Muscle layer of colon (tissue), 2 donors: ENCODE data around the gene WLS.

Source experiments
- H3K27ac ChIP-seq: one replicate; pipeline ENCODE4 v1.7.0; 2013; ENCODE audit warnings: low read depth, mild to moderate bottlenecking, low read length, moderate library complexity
- H3K27me3 ChIP-seq, 2 donors: one replicate each; pipeline ENCODE4 v1.7.0; 2013; ENCODE audit warnings: low read length in 2 of 2, mild to moderate bottlenecking in 2 of 2; ENCODE audit not compliant: insufficient read depth in 2 of 2, control insufficient read depth in 1 of 2
- H3K36me3 ChIP-seq: one replicate; pipeline ENCODE4 v1.7.0; 2013; ENCODE audit warnings: mild to moderate bottlenecking, low read length; ENCODE audit not compliant: insufficient read depth
- H3K4me1 ChIP-seq: one replicate; pipeline ENCODE4 v1.7.0; 2013; ENCODE audit warnings: mild to moderate bottlenecking, low read length; ENCODE audit not compliant: insufficient read depth
- H3K4me3 ChIP-seq, 2 donors: one replicate each; pipeline ENCODE4 v1.7.0; 2013; ENCODE audit warnings: low read length in 2 of 2, low read depth in 1 of 2, mild to moderate bottlenecking in 1 of 2, moderate library complexity in 1 of 2
- H3K9ac ChIP-seq: one replicate; pipeline ENCODE4 v1.7.0; 2013; ENCODE audit warnings: low read length
- H3K9me3 ChIP-seq: one replicate; pipeline ENCODE4 v1.7.0; 2013; ENCODE audit warnings: mild to moderate bottlenecking, low read length
- donor health status: abdominal sarcoma.
- donor health status: Adenocarcinoma of cecum.

WLS gene

GRCh38 chr1:68225781-68226180, 6.5 kb downstream of the WLS start:
- H3K4me3 ChIP-seq = no peak overlapping the region
- H3K4me1 ChIP-seq = peaks cover 66% of the 10 kb centered on the region
- H3K9me3 ChIP-seq = no peaks in the 10 kb centered on the region
- H3K36me3 ChIP-seq = peaks cover 4% of the 10 kb centered on the region
- no peaks in the 10 kb centered on the region for H3K27me3 ChIP-seq
- H3K27ac ChIP-seq = no peak overlapping the region
- no peak overlapping the region for H3K9ac ChIP-seq

DNA sequence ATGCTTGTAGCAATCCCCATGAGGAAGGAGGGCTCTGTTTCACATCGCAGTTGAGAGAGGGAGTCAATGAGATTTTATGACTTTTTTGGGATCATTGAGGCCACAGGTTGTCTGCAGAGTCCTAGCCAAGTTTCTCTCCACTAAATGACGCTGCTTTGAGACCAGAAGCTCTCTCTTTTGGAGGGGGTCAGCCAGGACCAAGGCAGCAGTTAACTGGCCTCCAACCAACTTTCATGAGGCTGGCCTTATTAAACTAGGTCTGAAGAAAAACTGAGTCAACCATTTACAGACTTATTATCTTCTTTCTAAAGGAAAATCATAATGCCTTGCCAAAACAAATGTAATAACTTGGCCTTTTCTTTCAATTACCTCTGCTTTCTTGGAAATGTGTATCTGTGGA, 8.6 kb downstream of the WLS start:
- no peaks in the 10 kb centered on the region for H3K9me3 ChIP-seq
- H3K9ac ChIP-seq = no peak overlapping the region
- peaks cover 4% of the 10 kb centered on the region for H3K36me3 ChIP-seq
- no peaks in the 10 kb centered on the region for H3K27me3 ChIP-seq
- no peak overlapping the region for H3K4me3 ChIP-seq
- H3K27ac ChIP-seq = no peak overlapping the region
- H3K4me1 ChIP-seq = peaks cover 55% of the 10 kb centered on the region

- Histone ChIP-seq H3K9ac (no peak overlapping the region), H3K27ac (peak overlapping the region; percentile 27), H3K36me3 (no peaks in the 10 kb centered on the region), H3K4me3 (no peak overlapping the region), H3K9me3 (no peaks in the 10 kb centered on the region), H3K4me1 (peaks cover 55% of the 10 kb centered on the region), H3K27me3 (no peaks in the 10 kb centered on the region)
Observed at GRCh38 chr1:68221980-68222373, 10.3 kb downstream of the WLS start.

GRCh38 chr1:68221001-68221979, 11.0 kb downstream of the WLS start:
- no peaks in the 10 kb centered on the region for H3K9me3 ChIP-seq
- no peaks in the 10 kb centered on the region for H3K36me3 ChIP-seq
- H3K27ac ChIP-seq = peak overlapping the region; percentile 27
- H3K4me1 ChIP-seq = peaks cover 62% of the 10 kb centered on the region
- no peak overlapping the region for H3K9ac ChIP-seq
- H3K27me3 ChIP-seq = no peaks in the 10 kb centered on the region
- no peak overlapping the region for H3K4me3 ChIP-seq

- Histone ChIP-seq H3K4me3 (no peak overlapping the region), H3K36me3 (no peaks in the 10 kb centered on the region), H3K27ac (no peak overlapping the region), H3K9me3 (no peaks in the 10 kb centered on the region), H3K27me3 (no peaks in the 10 kb centered on the region), H3K9ac (no peak overlapping the region), H3K4me1 (peaks cover 70% of the 10 kb centered on the region)
Observed at GRCh38 chr1:68220420-68220819, 11.9 kb downstream of the WLS start.

DNA sequence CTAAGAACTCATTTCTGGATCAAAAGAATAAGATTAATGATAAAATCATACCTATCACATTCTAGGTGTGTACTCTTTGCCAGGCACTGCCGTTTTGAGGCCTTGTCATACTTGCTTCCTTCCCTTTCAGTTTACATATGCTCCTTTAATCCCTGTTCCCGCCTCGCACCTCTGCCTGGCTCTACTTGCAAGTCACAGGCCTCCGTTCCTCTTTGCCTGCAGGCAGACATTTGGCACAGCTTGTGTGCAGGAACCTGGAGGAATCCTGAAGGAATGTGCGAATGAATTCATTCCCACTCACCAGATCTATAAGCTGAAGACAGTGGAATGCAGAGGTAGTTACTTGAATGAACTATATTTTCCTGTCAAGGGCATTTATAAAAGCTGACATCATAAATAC, 13.8 kb downstream of the WLS start:
- no peak overlapping the region for H3K4me3 ChIP-seq
- H3K9me3 ChIP-seq = no peaks in the 10 kb centered on the region
- peak overlapping the region; percentile 45 for H3K27ac ChIP-seq
- no peaks in the 10 kb centered on the region for H3K27me3 ChIP-seq
- no peak overlapping the region for H3K9ac ChIP-seq
- H3K36me3 ChIP-seq = no peaks in the 10 kb centered on the region
- peaks cover 76% of the 10 kb centered on the region for H3K4me1 ChIP-seq

- Histone ChIP-seq H3K27me3 (no peaks in the 10 kb centered on the region), H3K4me3 (no peak overlapping the region), H3K9ac (no peak overlapping the region), H3K36me3 (no peaks in the 10 kb centered on the region), H3K4me1 (peaks cover 79% of the 10 kb centered on the region), H3K9me3 (no peaks in the 10 kb centered on the region), H3K27ac (no peak overlapping the region)
Observed at GRCh38 chr1:68217618-68218017, 14.7 kb downstream of the WLS start.

- Histone ChIP-seq H3K9ac (no peak overlapping the region), H3K4me1 (peaks cover 79% of the 10 kb centered on the region), H3K9me3 (no peaks in the 10 kb centered on the region), H3K4me3 (no peak overlapping the region), H3K27ac (peak overlapping the region; percentile 24), H3K27me3 (no peaks in the 10 kb centered on the region), H3K36me3 (no peaks in the 10 kb centered on the region)
Observed at GRCh38 chr1:68217060-68217554, 15.2 kb downstream of the WLS start.

DNA sequence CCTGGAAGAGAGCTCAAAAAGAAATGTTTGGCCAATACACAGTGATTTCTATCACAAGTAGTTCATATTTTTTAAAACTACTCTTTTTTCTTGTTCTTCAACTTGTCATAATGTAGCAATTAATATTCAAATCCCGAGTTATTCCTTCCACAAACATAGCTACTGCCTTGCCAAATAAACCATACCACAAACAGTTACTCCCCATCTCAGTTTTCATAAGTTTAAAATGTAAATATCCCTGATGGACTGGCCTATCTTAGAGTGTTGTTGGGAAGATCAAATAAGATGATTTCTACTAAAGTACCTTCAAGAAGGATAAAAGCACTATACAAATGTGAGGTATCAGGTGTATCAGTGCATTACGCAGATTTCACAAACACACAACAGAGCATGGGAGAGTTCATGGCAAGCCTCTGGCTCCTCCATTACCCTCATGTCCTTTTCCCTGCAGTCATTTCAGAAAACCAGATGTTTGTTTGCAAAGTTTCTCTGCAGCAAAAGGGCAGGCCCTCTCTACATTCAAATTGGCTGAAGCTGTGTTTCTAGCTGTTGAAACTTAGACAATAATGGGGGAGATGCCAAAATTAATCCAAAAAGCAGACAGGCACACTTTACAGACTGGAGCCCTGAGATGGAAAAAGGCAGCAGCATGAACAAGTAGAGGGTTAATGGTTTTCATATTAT, 16.1 kb downstream of the WLS start:
- no peaks in the 10 kb centered on the region for H3K27me3 ChIP-seq
- peak overlapping the region; percentile 24 for H3K27ac ChIP-seq
- no peak overlapping the region for H3K9ac ChIP-seq
- no peaks in the 10 kb centered on the region for H3K9me3 ChIP-seq
- no peak overlapping the region for H3K4me3 ChIP-seq
- H3K36me3 ChIP-seq = no peaks in the 10 kb centered on the region
- peaks cover 79% of the 10 kb centered on the region for H3K4me1 ChIP-seq

- Histone ChIP-seq H3K9me3 (no peaks in the 10 kb centered on the region), H3K27ac (peak overlapping the region; percentile 73), H3K4me1 (peaks cover 94% of the 10 kb centered on the region), H3K36me3 (no peaks in the 10 kb centered on the region), H3K27me3 (no peaks in the 10 kb centered on the region), H3K4me3 (no peak overlapping the region), H3K9ac (no peak overlapping the region)
Observed at GRCh38 chr1:68213843-68214242, 18.5 kb downstream of the WLS start.

DNA sequence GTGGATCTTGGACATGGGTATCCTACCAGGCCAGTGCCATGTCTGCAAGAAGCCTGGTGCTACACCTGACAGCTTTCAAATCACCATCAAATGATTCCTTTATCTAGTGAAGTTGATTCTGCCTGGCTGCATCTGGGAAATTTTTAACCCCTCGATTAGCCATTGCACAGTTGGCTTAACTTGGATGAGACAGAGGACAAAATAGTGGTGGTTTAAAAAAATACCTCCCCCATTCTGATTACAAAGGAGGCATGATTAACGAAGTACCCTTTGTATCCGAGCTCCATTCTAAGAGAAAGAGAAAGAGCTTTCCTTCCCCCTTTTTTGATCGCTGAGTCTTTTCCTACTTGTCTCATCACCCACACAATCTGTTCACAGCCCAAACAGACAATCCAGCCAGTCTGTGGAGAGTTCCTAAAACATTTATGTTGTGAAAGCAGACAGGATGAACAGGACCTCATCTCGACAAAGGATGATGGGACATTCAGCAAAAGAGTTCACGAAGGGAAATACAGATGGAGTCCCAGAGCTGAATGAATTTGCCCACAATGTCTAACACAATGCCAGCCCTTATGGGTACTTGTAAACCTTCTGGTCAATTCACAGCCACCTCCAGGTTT, 20.5 kb downstream of the WLS start:
- Histone ChIP-seq H3K9me3 (no peaks in the 10 kb centered on the region), H3K27me3 (no peaks in the 10 kb centered on the region), H3K36me3 (no peaks in the 10 kb centered on the region), H3K4me1 (peaks cover 93% of the 10 kb centered on the region), H3K9ac (no peak overlapping the region), H3K27ac (no peak overlapping the region), H3K4me3 (no peak overlapping the region)
